Testis (tissue), 2 donors: Measurements from ENCODE around the gene SLC39A13.

Experiments used
- CTCF ChIP-seq, 3 experiments: fragments of 450-650 bp in 2 of 3; fragments of 200-600 bp in 1 of 3; sonication (generic) in 1 of 3; IDR thresholded peaks; one replicate each; pipeline ENCODE4 v1.5.1; 2016 to 2019; ENCODE audit warnings: antibody characterized with exemption in 3 of 3, mild to moderate bottlenecking in 2 of 3, moderate library complexity in 1 of 3
- POLR2A ChIP-seq: fragments of 450-650 bp; IDR thresholded peaks from one replicate; pipeline ENCODE4 v1.6.1; 2017; ENCODE audit warnings: antibody characterized with exemption, mild to moderate bottlenecking, moderate library complexity

- TF ChIP-seq CTCF (IDR thresholded peaks at IDR 0.05) (no peak), POLR2A (no peak)
These were observed 9.3 kb downstream of the SLC39A13 start for GRCh38 chr11:47417712-47418111.
